ENCODE results near the gene TIMM10.

- TF ChIP-seq CTCF (IDR thresholded peaks at IDR 0.05) (no peak), POLR2A (IDR thresholded peaks at IDR 0.05) (no peak)
Observed at GRCh38 chr11:57481315-57481714, 49.2 kb downstream of the TIMM10 start.
